ENCODE results near the gene PDSS2.
"Not testable (repeated sequence)": the region's sequence is repeated elsewhere in the genome, so short reads cannot be mapped to it uniquely, and the experiment has no call there.

Gene PDSS2

DNA sequence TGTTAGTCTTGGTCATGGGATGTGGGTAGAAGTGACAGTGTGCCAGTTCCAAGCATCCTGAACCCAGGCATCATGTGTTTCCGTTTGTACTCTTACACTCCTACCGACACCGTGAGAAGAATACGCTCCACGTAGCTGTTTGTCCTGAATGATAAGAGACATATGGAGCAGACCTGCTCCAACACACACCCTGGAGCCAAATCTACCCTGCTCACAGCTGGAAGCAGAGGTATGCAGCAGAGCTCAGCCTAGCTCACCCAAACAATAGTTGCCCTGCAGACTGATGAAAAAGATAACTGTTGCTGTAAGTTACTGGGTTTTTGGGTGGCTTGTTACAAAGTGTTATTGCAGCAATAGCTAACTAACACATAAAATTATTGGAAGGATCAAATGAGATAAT, 14.3 kb upstream of the PDSS2 start:
- DNase-seq: no peak

DNA sequence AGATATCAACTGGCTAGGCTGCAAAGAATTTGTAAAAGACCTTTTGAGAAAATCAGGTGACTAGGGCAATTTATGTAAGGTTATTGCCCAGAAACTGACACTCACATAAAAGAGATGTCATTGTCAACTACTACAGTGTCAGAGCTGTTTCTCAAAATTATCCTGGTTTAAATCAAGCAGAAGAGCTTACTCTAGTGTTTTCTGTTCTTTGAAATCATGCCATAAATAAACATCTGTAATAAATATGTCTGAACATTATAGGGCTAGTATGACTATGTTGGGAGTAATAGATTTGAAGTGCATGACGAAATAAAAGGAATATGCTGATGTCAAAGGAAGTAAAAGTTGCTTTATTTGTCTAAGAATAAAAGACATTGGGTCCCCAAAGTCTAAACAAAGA, 11.0 kb upstream of the PDSS2 start:
- no peak for DNase-seq

DNA sequence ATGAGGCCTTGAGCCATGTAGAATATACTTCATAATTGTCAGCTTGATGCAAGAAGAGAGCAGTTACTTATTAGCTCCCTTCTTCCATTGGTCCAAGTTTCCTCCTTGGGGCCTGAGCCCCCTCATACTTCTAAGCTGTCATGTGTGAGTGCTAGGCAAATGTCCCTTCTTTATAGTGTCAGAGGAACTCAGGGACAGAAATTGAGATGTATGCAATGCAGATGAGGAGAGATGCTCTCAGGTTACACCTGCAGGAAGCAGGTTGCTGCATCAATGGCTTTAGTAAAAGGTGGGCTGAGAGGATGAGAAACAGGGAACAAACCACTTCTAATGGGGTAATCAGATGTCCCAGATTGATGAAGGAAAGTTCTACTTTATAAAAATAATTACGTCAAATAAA, 6.7 kb upstream of the PDSS2 start:
- DNase-seq: no peak

DNA sequence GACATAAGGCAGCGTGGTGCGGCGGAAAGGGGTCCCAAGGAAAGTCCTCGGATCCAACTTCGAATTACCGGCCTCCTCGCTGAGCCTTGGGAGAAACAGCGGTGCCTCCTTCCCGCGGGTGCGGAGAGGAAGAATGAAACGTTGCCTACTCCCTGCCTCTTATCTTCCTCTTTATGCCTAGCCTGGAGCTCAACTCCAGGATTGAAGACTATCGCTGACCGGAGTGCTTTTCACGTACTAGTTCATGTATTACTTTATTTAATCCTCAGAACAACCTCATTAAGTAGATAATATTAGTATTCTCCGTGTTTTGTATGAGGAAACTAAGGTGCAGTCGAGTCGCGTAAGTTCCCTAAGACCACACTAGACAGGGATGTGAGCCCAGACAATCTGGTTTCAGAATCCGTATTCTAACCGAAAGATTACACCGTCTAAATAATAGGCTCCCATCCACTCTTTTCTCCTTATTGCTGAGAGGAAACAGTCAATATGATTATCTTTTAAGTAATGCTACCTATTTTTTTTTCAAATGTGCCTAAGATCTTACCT, 793 bp upstream of the PDSS2 start:
- no peak for DNase-seq

DNA sequence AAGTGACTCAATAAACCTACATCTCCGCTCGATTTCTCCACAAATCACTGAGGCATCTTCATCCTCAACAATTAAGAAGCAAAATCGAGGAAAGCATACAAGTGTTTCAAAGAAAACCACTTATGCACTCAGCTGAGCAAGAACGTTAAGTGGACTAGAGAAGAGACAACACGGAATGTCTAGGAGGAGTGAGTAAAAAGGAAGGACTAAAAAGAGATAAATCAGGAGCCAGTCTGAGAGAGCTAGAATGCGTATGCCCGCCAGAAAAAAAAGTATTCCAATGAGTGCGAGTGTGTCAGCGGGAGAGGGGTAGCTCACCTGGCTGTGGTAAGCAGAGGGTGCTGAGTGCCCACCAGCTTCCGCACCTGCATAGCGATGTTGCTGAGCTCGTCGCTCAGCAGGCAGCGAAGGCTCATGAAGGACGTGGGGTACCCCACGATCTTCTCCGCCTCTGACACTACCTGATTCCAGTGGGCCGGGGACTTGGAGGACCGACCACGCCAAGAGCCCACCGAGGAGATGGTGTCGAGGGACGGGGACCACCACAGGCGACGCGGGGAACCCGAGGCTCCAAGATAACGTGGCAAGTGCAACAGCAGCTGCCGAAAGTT, 587 bp downstream of the PDSS2 start:
- DNase-seq: peak; percentile 43

DNA sequence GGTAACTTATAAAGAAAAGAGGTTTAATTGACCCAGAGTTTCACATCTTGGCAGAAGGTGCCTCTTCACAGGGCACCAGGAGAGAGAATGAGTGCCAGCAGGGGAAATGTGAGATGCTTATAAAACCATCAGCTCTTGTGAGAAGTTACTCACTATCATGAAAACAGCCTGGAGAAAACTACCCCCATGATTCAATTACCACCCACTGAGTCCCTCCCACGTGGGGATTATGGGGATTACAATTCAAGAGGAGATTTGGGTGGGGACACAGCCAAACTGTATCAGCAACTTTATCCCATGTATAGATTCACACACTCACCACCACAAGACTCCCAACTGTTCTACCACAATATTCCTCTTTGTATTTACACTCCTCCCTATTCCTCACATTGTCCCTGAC, 10.6 kb downstream of the PDSS2 start:
- DNase-seq: no peak

DNA sequence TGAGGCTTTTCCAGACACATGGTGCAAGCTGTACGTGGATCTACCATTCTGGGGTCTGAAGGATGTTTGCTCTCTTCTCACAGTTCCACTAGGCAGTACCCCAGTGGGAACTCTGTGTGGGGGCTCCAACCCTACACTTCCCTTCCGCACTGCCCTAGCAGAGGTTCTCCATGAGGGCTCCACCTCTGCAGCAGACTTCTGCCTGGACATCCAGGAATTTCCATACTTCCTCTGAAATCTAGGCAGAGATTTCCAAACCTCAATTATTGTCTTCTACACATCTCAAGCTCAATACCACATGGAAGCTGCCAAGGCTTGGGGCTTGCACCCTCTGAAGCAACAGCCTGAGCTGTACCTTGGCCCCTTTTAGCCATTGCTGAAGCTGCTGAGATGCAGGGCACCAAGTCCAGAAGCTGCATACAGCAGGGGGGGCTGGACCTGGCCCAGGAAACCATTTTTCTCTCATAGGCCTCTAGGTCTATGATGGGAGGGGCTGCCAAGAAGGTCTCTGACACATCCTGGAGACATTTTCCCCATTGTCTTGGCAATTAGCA, 11.6 kb downstream of the PDSS2 start:
- no peak for DNase-seq

DNA sequence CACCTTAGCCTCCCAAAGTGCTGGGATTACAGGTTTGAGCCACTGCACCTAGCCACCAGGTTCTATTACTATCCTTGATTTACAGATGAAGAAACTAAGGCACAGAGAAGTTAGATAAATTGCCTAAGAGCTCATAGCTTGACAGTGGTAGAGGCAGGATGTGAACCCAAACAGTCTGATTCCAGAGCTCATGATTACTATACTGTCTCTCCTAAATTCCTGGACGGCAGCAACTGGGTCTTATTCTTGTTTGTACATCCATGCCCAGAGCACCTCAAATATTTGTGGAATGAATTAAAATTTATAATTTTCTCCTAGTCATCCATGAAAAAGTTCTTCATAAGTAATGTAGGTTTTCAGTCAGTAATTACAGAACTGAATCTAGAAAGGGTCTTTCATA, 15.1 kb downstream of the PDSS2 start:
- no peak for DNase-seq

DNA sequence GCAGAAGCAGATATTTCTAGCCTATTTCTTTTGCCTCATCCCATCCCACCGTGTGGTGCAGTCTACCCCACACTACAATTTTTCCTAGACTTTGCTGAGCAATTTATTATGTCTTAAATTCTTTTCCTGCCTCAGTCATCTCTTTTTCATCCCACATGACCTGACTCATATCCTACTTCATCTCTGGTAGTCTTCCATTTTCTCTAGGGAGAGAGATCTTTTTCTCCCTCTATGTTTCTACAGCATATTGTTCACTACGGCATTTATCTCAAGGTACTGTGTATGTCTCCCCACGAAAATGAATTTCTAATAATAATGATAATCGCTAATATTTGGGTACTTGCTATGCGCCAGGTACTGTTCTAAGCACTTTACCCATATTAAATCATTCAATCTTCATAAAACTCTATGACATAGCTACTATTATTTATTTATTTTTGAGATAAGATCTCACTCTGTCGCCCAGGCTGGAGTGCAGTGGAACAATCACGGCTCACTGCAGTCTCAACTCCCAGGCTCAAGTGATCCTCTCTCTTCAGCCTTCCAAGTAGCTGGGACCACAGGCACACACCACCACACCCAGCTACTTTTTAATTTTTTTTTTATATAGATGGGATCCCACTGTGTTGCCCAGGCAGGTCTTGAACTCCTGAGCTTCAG, 15.6 kb downstream of the PDSS2 start:
- DNase-seq: no peak

DNA sequence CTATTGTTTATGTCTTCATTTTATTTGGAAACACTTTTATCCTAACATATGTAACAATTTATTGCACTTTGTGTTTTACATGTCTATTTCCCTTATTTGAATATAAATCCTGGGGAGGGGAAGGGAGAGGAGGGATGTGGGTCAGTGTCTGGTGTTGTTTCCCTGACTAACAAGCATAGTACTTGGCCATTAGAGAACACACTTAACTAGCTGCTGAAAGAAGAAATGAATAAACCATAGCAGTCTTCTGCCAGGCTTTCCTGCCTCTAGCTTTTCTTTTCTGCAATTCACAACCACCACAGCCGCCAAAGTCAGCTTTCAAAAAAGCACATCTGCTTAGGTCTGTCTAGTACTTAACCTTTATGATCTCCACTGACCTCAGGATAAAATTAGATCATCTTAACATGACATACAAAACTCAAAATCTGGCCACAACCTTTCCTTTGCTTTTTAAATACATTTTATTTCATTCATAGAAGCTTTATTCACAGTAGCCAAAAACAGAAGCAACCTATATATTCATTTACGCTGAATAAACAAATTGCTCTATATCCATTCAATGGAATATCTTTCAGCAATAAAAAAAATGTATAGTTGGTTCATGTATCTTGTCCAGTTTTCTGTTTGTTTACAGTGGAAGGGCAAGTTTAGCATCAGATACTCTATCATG, 16.3 kb downstream of the PDSS2 start:
- DNase-seq: no peak

DNA sequence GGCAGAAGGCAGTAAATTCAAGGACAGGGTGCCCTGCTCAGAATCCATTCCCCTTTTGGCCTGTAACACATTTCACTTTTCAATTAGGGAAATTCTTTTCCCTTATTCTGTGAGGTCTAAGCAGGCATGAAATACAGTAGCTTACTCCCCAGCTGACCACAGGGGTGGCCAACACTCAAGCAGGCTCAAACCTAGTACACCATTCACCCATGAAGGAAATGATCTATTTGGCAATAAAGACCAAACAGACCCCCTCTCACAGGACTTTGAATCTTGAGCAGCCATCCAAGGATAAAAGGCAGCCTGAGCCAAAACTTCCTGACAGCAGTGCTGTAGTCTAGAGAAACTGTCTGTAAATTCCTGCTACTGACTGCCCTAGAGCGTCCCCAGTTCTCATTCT, 17.7 kb downstream of the PDSS2 start:
- no peak for DNase-seq

DNA sequence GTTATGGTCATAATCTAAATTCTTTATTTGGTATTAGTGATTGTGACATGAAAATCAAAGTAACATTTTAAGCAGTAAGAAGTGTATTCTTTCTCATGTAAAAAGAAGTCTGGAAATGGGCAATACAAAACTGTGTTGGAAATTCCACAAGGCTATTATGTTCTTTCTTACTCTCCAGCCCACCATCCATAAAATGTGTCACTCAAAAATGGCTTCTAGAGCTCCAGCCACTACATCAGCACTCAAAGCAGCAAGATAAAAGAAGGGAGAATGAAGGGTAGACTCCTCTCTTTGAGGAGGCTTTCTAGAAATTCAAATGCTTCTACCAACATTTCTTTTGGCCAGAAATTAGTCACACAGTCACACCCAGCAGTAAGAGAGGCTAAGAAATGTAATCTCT, 18.4 kb downstream of the PDSS2 start:
- no peak for DNase-seq

DNA sequence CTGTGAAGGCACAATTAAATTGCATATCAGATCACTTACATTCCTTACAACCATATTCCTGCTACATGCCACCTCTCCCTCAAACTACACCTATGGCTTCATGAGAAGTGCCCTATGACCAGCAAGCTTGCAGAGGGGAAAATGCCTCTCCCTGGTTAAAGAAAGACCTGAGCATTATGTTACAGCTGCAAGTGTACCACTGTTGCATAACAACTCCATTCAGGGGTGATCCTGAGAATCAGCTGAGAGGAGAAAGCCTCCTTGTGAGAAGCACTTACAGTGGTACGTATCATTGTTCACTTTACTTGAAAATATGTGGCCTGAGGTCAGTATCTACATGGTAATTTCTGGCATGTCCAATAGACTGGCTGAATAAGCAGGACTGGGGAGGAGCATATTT, 20.0 kb downstream of the PDSS2 start:
- no peak for DNase-seq

DNA sequence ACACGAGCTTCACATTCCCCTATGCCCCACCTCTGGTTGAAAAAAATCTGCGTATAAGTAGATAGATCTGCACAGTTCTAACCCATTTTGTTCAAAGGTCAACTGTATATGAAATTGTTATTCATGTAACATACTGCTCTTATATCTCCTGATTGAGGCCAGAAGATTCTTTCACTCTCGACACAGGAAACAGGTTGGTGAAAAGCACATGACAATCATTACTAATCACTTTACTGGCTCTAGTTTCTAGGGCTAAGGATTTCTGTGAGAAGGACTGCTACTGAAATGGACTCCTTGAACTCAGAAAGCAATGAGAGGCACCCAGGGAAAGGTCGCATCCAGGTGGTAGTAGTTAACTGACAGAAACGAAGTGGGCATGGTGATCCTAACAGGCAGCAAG, 21.7 kb downstream of the PDSS2 start:
- no peak for DNase-seq

DNA sequence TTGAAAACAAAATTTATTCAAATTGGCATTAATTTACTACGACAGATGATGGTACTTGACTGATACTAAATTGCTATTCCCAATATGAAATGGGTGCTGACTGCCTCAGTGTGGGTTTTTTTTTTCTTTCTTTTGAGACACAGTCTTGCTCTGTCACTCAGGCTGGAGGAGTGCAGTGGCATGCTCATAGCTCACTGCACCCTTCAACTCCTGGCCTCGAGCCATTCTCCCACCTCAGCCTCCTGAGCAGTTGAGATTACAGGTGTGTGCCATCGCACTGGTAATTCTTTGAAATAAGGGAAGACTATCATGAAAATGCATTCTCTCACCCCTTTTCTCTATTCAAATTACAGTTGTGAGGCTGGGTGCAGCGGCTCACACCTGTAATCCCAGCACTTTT, 22.5 kb downstream of the PDSS2 start:
- DNase-seq: no peak

DNA sequence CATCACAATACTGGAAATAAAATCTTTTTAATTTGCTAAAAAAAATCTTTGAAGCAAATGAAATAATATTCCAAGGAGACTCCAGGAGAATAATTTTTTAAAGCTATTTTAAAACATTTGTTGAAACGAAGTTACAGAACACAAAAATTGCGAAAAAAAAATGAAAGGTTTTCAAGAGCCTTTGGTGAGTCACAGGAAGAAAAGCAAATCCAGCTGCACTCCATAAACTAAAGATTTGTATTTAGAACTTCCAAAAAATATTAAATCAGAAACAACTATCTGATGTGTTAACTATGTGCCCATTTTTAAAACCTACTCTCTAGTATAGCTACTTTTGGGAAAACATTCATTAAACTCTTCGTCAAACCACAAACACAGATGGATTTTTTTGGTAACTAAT, 23.6 kb downstream of the PDSS2 start:
- DNase-seq: no peak

DNA sequence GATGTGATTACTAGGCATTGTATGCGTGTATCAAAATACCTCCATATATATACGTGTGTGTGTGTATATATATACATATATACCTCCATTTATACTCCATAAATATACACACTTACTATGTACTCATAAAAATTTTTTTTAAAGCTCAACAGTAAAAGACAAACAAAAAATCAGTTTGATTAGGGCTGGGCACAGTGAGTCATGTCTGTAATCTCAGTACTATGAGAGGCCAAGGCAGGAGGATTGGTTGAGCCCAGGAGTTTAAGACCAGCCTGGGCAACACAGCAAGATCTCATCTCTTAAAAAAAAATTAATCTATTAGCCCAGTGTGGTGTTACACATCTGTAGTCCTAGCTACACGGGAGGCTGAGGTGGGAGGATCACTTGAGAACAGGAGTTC, 24.6 kb downstream of the PDSS2 start:
- DNase-seq: no peak

DNA sequence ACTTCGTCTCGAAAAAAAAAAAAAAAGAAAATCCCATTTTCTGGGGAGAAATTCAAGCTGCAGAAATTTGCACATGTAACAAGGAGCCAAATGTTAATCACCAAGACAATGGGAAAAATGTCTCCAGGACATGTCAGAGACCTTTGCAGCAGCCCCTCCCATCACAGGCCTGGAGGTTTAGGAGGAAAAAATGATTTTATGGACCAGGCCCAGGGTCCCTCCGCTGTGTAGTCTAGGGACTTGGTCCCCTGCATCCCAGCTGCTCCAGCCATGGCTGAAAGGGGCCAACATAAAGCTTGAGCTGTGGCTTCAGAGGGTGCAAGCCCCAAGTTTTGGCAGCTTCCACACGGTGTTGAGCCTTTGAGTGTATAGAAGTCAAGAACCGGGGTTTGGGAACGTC, 33.4 kb downstream of the PDSS2 start:
- not testable (repeated sequence) for DNase-seq

DNA sequence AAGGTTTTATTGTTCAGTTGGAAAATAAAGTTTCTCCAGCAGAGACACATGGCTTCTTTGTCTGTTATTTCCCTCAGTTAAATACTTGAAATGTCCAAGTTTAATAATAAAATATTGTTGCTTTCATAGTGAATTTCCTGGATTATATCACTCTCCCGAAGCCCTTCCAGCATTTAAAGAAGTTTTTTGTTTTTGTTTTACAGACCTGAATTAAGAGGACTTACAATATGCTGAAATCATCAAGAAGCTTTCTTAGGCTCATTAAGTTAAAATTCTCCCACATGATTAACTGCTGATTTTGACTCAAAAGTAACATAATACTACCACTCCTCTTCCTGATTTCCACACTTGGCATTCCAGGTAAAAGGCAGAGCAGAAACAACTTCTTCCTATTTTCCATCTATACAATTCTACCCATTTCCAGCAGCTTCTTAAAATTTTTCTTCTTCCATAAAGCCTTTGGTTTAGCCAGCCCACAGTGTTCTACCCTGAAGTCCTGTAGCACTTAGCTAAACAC, 35.8 kb downstream of the PDSS2 start:
- no peak for DNase-seq

DNA sequence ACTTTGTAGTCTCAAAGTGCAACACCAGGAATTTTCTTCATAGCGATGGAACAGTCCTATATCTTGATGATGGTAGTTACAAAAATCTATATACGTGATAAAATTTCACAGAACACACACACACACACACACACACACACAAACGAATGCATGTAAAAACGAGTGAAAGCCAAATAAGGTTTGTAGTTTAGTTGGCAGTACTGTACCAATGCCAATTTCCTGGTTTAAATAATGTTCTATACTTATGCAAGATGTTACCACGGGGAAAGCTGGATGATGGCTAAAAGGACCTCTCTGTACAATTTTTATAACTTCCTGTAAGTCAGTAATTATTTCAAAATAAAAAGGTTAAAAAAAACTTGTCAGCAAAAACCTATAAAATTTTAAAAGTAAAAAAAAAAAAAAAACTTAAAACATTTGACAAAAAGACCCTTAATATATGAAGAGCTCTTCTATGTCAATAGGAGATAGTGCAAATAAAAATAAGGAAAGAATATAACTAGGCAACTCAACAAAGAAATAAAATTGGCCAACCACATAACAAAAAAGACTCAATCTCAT, 37.6 kb downstream of the PDSS2 start:
- DNase-seq: no peak

DNA sequence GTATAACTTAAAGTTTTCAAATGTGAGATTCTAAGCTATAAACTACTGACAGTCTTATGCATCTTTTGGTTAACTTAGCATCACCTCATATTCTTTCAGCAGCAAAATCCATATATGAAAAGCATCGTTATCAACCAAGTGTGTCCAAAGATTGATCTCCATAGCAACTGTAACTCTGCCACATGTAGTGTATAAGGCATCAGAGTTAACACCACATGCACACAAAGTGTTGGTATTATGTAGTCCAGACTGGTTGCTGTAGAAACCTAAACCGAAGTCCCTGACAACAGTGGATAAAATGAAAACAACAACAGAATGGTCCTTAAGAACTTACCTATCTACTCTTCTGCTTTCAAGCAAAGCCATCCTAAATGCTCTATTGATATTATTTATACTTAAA, 39.6 kb downstream of the PDSS2 start:
- DNase-seq: no peak

DNA sequence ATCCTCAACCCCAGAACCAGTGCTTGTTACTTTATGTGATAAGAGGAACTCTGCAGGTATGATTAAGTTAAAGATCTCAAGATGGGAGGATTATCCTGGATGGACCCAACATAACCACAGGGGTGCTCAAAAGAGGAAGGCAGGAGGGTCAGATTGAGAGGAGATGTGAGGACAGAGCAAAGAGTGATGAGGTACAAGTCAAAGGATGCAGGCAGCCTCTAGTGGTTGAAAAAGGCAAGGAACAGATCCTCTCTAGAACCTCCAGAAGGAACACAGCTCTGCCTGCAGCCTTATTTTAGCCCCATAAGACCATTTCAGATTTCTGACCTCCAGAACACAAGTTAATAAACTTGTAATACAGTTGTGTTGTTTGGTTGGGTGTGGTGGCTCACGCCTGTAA, 41.2 kb downstream of the PDSS2 start:
- no peak for DNase-seq

DNA sequence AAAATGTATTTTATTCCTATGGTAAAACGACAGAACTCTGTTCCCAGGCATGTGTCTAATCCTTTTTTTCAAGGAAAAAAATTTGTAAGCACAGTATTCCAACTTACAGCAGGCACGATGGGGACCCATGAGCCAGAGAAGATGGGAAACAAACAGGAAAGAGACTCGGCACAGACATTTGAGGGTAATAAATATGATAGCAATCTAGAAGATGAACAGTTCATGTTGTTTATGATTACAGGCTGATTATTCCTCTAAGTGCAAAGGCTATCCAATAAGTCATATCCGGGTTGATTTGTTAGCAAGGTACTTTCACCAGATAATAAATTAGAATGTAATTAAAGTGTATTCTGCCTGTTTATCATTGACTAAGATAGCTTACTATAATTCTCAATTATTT, 43.2 kb downstream of the PDSS2 start:
- DNase-seq: no peak

Data from femur (tissue), 1 donor.